Esophagus squamous epithelium (tissue), 4 donors: ENCODE data around the gene FOSL2.

Experiments used
- POLR2A ChIP-seq, 4 donors: fragments of 450-650 bp; IDR thresholded peaks; one replicate each; pipeline ENCODE4 v1.6.1; 2017; ENCODE audit warnings: antibody characterized with exemption in 4 of 4, mild to moderate bottlenecking in 4 of 4, moderate library complexity in 3 of 4
- TF ChIP-seq, protein P1 (sequence below), 6 experiments: fragments of 450-650 bp in 4 of 6; fragments of 200-600 bp in 2 of 6; sonication (generic) in 2 of 6; IDR thresholded peaks; one replicate each; pipeline ENCODE4 v1.5.1; 2016 to 2019; ENCODE audit warnings: antibody characterized with exemption in 6 of 6, mild to moderate bottlenecking in 4 of 6, moderate library complexity in 4 of 6

DNA sequence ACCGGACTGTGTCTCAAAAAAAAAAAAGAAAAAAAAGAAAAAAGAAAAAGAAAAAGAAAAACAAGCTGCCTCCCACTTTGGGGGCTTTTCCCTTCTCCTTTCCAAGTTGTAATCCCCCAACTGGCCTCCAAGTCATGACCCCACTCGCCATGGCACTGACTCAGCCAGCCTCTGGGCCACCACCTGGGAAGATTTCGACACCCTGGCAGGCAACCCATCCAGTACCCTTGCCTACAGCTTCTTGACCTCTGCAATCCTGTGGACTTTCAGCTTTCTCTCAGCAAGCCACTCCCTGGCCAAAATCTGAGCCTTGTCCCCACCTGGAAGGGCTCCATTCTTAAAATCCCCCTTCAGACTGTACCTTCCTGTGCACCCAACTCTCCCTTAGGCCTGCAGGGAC, 22.3 kb upstream of the FOSL2 start:
- TF ChIP-seq, protein P1, sequence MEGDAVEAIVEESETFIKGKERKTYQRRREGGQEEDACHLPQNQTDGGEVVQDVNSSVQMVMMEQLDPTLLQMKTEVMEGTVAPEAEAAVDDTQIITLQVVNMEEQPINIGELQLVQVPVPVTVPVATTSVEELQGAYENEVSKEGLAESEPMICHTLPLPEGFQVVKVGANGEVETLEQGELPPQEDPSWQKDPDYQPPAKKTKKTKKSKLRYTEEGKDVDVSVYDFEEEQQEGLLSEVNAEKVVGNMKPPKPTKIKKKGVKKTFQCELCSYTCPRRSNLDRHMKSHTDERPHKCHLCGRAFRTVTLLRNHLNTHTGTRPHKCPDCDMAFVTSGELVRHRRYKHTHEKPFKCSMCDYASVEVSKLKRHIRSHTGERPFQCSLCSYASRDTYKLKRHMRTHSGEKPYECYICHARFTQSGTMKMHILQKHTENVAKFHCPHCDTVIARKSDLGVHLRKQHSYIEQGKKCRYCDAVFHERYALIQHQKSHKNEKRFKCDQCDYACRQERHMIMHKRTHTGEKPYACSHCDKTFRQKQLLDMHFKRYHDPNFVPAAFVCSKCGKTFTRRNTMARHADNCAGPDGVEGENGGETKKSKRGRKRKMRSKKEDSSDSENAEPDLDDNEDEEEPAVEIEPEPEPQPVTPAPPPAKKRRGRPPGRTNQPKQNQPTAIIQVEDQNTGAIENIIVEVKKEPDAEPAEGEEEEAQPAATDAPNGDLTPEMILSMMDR (IDR thresholded peaks at IDR 0.05) = no peak
- TF ChIP-seq POLR2A (IDR thresholded peaks at IDR 0.05) = no peak
